Neural cell (in vitro differentiated cells): Measurements from ENCODE around the gene PODN. TPM values are rescaled to one million over a fixed set of nuclear protein-coding genes. Genes with fewer than 3 reads are reported as not detected.

Experiments used
- H2AFZ ChIP-seq: fragments of 200-600, 300-800 bp; sonication (generic), shearing (Covaris generic); 2 replicates; pipeline ENCODE4 v1.6.0; 2014; ENCODE audit warnings: low read depth, mild to moderate bottlenecking, antibody characterized with exemption, low read length, moderate library complexity
- H3F3A ChIP-seq: fragments of 200-600 bp; shearing (Covaris generic); 2 replicates; pipeline ENCODE4 v1.6.1; 2016; ENCODE audit warnings: mild to moderate bottlenecking, moderate library complexity, mixed read lengths, antibody characterized with exemption, low read length; ENCODE audit not compliant: insufficient read depth, poor library complexity, severe bottlenecking
- H3K27ac ChIP-seq: fragments of 200-600, 300-800 bp; sonication (generic), shearing (Covaris generic); 2 replicates; pipeline ENCODE4 v1.5.1; 2014; ENCODE audit warnings: mild to moderate bottlenecking, low read length, moderate library complexity
- H3K27me3 ChIP-seq: fragments of 300-800, 200-600 bp; sonication (generic), shearing (Covaris generic); 2 replicates; pipeline ENCODE4 v1.6.0; 2014; ENCODE audit warnings: mild to moderate bottlenecking, low read depth, low read length, moderate library complexity; ENCODE audit not compliant: insufficient read depth
- H3K36me3 ChIP-seq: fragments of 300-800, 200-600 bp; sonication (generic), shearing (Covaris generic); 2 replicates; pipeline ENCODE4 v1.5.1; 2014; ENCODE audit warnings: mild to moderate bottlenecking, antibody characterized with exemption, low read length, moderate library complexity; ENCODE audit not compliant: insufficient read depth
- H3K4me2 ChIP-seq: fragments of 300-800, 200-600 bp; sonication (generic), shearing (Covaris generic); 2 replicates; pipeline ENCODE4 v1.6.0; 2014; ENCODE audit warnings: mild to moderate bottlenecking, low read length
- H3K4me3 ChIP-seq: fragments of 300-800, 200-600 bp; sonication (generic), shearing (Covaris generic); 2 replicates; pipeline ENCODE4 v1.5.1; 2014; ENCODE audit warnings: mild to moderate bottlenecking, low read length, moderate library complexity
- H3K79me2 ChIP-seq: fragments of 200-600 bp; shearing (Covaris generic); replicated peaks from 2 replicates; pipeline ENCODE4 v1.6.0; 2014; ENCODE audit warnings: mild to moderate bottlenecking, low read length, moderate library complexity; ENCODE audit not compliant: insufficient read depth
- H3K9ac ChIP-seq: fragments of 300-800, 200-600 bp; sonication (generic), shearing (Covaris generic); 2 replicates; pipeline ENCODE4 v1.6.1; 2016; ENCODE audit warnings: mild to moderate bottlenecking, low read length, mixed read lengths
- H3K9me2 ChIP-seq: fragments of 200-600 bp; shearing (Covaris generic); 2 replicates; pipeline ENCODE4 v1.6.1; 2016; ENCODE audit warnings: mild to moderate bottlenecking, low read length, mixed read lengths; ENCODE audit not compliant: insufficient read depth
- H3K9me3 ChIP-seq: fragments of 200-600, 300-800 bp; sonication (generic), shearing (Covaris generic); 2 replicates; pipeline ENCODE4 v1.6.1; 2016; ENCODE audit warnings: mild to moderate bottlenecking, mixed run types, low read length, moderate library complexity, mixed read lengths
- H4K20me1 ChIP-seq: fragments of 200-600 bp; shearing (Covaris generic); 2 replicates; pipeline ENCODE4 v1.6.1; 2016; ENCODE audit warnings: mild to moderate bottlenecking, mixed run types; ENCODE audit not compliant: insufficient read depth
- EP300 ChIP-seq: fragments of 450-650 bp; conservative IDR thresholded peaks from 2 replicates; pipeline ENCODE4 v1.6.1; 2014; ENCODE audit warnings: antibody characterized with exemption, mild to moderate bottlenecking, moderate library complexity; ENCODE audit not compliant: poor library complexity, severe bottlenecking
- EZH2 ChIP-seq: fragments of 200-600, 300-800 bp; shearing (Covaris generic), sonication (generic); IDR thresholded peaks from 2 replicates; pipeline ENCODE4 v1.6.1; 2014; ENCODE audit warnings: antibody characterized with exemption, low read length, borderline replicate concordance, mild to moderate bottlenecking; ENCODE audit not compliant: insufficient read depth, poor library complexity, severe bottlenecking
- MXI1 ChIP-seq: fragments of 450-650 bp; conservative IDR thresholded peaks from 2 replicates; pipeline ENCODE4 v1.6.1; 2014; ENCODE audit warnings: antibody characterized with exemption, mild to moderate bottlenecking; ENCODE audit not compliant: poor library complexity, severe bottlenecking
- POLR2AphosphoS5 ChIP-seq: IDR thresholded peaks from 2 replicates; pipeline ENCODE4 v1.6.1; 2012
- RAD21 ChIP-seq: fragments of 450-650 bp; conservative IDR thresholded peaks from 2 replicates; pipeline ENCODE4 v1.6.1; 2014; ENCODE audit warnings: antibody characterized with exemption, mild to moderate bottlenecking, moderate library complexity
- SMC3 ChIP-seq: fragments of 450-650 bp; conservative IDR thresholded peaks from 2 replicates; pipeline ENCODE4 v1.6.1; 2014; ENCODE audit warnings: antibody characterized with exemption, mild to moderate bottlenecking, moderate library complexity; ENCODE audit not compliant: poor library complexity
- TAF1 ChIP-seq: IDR thresholded peaks from 2 replicates; pipeline ENCODE4 v1.6.1; 2012; ENCODE audit warnings: low read depth
- polyA plus RNA-seq: library from polyadenylated mRNA; depleted of rRNA; stranded (reverse); fragments of >200 nt; gene quantifications from 2 replicates; pipeline ENCODE4 v1.2.3, GENCODE V29; 2014
- TF ChIP-seq, protein P1 (sequence below): fragments of 450-650 bp; IDR thresholded peaks from 2 replicates; pipeline ENCODE4 v1.5.1; 2014; ENCODE audit warnings: antibody characterized with exemption, mild to moderate bottlenecking, moderate library complexity; ENCODE audit not compliant: poor library complexity, severe bottlenecking
- TF ChIP-seq, protein P2 (sequence below): IDR thresholded peaks from 2 replicates; pipeline ENCODE4 v1.6.1; 2012; ENCODE audit warnings: borderline replicate concordance

The PODN gene
- polyA plus RNA-seq, 1 donor from 2014 or later, result 0.07 TPM

DNA sequence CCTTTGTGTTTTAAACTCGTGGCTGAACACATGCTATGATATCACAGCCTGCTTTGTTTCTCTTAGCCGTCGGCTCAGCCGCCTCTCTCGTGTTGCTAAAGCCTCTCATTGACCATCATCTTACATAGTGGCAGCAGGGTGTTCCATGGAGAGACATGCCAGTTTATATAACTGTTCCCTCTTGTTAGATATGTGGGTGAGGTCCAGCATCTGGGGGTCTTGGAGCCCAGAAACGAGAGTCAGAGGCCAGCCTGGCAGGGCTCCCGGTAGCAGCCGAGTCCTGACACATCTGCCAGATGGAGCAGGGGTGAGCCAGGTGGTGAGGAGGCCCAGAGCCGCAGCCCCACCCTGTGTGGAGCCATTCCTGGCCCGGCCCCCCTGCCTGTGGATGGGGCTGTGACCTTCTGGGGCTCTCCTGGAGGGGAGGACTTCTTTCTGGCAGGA is 11.9 kb downstream of the PODN start:
- no peak overlapping the region for H3K4me2 ChIP-seq
- H3K79me2 ChIP-seq, result no peaks in the 10 kb centered on the region
- no peak overlapping the region for H3K9ac ChIP-seq
- no peaks in the 10 kb centered on the region for H4K20me1 ChIP-seq
- H3K4me3 ChIP-seq, result no peak overlapping the region
- H3K27ac ChIP-seq, result no peak overlapping the region
- H3K9me3 ChIP-seq, result no peaks in the 10 kb centered on the region
- no peaks in the 10 kb centered on the region for H3K36me3 ChIP-seq
- H3K9me2 ChIP-seq, result no peaks in the 10 kb centered on the region
- H3F3A ChIP-seq, result no peaks in the 10 kb centered on the region
- H3K27me3 ChIP-seq, result no peaks in the 10 kb centered on the region
- H2AFZ ChIP-seq, result no peak overlapping the region
- no peak for TF ChIP-seq SMC3
- TF ChIP-seq TAF1, result no peak
- no peak for TF ChIP-seq EZH2
- no peak for TF ChIP-seq EP300
- no peak for TF ChIP-seq MXI1
- TF ChIP-seq RAD21, result no peak
- TF ChIP-seq, protein P1, sequence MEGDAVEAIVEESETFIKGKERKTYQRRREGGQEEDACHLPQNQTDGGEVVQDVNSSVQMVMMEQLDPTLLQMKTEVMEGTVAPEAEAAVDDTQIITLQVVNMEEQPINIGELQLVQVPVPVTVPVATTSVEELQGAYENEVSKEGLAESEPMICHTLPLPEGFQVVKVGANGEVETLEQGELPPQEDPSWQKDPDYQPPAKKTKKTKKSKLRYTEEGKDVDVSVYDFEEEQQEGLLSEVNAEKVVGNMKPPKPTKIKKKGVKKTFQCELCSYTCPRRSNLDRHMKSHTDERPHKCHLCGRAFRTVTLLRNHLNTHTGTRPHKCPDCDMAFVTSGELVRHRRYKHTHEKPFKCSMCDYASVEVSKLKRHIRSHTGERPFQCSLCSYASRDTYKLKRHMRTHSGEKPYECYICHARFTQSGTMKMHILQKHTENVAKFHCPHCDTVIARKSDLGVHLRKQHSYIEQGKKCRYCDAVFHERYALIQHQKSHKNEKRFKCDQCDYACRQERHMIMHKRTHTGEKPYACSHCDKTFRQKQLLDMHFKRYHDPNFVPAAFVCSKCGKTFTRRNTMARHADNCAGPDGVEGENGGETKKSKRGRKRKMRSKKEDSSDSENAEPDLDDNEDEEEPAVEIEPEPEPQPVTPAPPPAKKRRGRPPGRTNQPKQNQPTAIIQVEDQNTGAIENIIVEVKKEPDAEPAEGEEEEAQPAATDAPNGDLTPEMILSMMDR, result no peak
- TF ChIP-seq, protein P2, sequence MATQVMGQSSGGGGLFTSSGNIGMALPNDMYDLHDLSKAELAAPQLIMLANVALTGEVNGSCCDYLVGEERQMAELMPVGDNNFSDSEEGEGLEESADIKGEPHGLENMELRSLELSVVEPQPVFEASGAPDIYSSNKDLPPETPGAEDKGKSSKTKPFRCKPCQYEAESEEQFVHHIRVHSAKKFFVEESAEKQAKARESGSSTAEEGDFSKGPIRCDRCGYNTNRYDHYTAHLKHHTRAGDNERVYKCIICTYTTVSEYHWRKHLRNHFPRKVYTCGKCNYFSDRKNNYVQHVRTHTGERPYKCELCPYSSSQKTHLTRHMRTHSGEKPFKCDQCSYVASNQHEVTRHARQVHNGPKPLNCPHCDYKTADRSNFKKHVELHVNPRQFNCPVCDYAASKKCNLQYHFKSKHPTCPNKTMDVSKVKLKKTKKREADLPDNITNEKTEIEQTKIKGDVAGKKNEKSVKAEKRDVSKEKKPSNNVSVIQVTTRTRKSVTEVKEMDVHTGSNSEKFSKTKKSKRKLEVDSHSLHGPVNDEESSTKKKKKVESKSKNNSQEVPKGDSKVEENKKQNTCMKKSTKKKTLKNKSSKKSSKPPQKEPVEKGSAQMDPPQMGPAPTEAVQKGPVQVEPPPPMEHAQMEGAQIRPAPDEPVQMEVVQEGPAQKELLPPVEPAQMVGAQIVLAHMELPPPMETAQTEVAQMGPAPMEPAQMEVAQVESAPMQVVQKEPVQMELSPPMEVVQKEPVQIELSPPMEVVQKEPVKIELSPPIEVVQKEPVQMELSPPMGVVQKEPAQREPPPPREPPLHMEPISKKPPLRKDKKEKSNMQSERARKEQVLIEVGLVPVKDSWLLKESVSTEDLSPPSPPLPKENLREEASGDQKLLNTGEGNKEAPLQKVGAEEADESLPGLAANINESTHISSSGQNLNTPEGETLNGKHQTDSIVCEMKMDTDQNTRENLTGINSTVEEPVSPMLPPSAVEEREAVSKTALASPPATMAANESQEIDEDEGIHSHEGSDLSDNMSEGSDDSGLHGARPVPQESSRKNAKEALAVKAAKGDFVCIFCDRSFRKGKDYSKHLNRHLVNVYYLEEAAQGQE, result no peak
- TF ChIP-seq POLR2AphosphoS5, result no peak

DNA sequence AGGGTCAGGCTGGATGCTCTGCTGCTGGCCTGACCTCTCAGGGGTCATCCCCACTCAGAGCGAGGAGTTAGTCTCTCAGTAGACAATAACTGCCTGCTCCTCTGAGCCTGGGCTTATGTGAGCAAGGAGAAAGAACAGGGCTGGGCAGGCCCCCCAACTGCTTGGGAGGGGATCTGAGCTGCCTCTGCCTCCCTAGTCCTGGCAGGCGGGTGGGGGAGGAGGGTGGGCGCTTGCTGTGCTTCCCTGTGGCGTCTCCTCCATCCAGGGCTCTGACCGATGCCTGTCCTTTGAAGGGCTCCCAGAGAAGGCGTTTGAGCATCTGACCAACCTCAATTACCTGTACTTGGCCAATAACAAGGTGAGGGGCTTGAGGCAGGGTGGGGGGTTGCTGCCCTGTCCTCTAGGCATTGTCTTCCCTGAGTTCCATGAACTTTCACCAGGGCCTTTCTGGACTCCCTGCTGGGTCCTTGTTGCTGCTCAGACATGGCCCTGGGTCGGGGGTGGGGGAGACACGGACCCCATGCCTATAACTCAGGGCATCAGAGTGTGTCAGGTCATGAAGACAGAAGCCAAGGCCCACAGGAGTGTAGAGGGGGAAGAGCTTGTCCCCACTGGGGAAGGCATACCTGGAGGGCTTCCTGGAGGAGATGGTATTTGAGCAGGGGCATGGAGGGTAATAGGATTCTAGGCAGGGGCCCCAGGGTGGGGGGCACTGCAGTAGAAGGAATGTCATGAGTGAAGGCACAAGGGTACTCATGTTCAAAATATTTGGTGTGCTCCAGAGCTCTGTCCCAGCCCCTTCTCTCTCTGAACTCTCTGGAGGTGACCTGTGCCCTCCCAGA is 12.5 kb downstream of the PODN start:
- Histone ChIP-seq H4K20me1 (no peaks in the 10 kb centered on the region), H3K9me2 (no peaks in the 10 kb centered on the region), H3K4me2 (no peak overlapping the region), H3K36me3 (no peaks in the 10 kb centered on the region), H3K4me3 (no peak overlapping the region), H3K9me3 (no peaks in the 10 kb centered on the region), H3K27me3 (no peaks in the 10 kb centered on the region), H3K27ac (no peak overlapping the region), H3K9ac (no peak overlapping the region), H3K79me2 (no peaks in the 10 kb centered on the region), H3F3A (no peaks in the 10 kb centered on the region), H2AFZ (no peak overlapping the region)
- TF ChIP-seq MXI1, result no peak
- TF ChIP-seq, protein P2, result no peak
- no peak for TF ChIP-seq SMC3
- no peak for TF ChIP-seq EZH2
- TF ChIP-seq POLR2AphosphoS5, result no peak
- TF ChIP-seq TAF1, result no peak
- TF ChIP-seq EP300, result no peak
- TF ChIP-seq, protein P1, result no peak
- no peak for TF ChIP-seq RAD21
